NCI-H2107 treated with DMSO at 0.1 percent for 48 hours (cell line): ENCODE results near the gene ANG.
"Not testable (repeated sequence)": the region's sequence is repeated elsewhere in the genome, so short reads cannot be mapped to it uniquely, and the experiment has no call there.

Experiments
- DNase-seq: peaks from one replicate; lab custom pipeline; 2025; ENCODE audit not compliant: unreplicated experiment; lab: John Stamatoyannopoulos, UW

The ANG gene

GRCh38 chr14:20698018-20698329 is 9.4 kb downstream of the ANG start:
- no peak for DNase-seq

GRCh38 chr14:20698934-20699333 is 10.4 kb downstream of the ANG start:
- DNase-seq: no peak

GRCh38 chr14:20699931-20700330 is 11.4 kb downstream of the ANG start:
- DNase-seq: no peak

GRCh38 chr14:20700965-20701364 is 12.4 kb downstream of the ANG start:
- DNase-seq: not testable (repeated sequence)

GRCh38 chr14:20706657-20707355 is 18.2 kb downstream of the ANG start:
- DNase-seq: no peak

GRCh38 chr14:20707622-20708021 is 19.1 kb downstream of the ANG start:
- no peak for DNase-seq

GRCh38 chr14:20711261-20711660 is 22.7 kb downstream of the ANG start:
- DNase-seq: no peak

DNA sequence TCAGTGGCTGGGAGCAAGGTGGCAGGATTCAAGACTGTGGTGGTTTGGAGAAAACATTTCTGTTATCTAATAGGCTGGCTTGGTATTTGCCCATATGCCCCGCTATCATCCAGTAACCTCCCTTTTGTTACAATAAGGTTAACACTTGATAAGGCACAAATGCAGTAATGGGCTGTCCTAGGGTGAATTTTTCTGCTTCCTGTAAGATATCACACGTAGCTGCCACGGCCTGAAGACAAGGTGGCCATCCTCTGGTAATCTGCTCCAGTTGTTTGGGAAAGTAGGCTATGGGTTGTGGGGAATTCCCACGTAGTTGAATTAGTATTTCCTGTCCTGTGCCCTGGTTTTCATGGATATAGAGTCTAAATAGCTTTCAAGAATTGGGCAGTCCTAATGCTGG is 23.1 kb downstream of the ANG start:
- DNase-seq: no peak

DNA sequence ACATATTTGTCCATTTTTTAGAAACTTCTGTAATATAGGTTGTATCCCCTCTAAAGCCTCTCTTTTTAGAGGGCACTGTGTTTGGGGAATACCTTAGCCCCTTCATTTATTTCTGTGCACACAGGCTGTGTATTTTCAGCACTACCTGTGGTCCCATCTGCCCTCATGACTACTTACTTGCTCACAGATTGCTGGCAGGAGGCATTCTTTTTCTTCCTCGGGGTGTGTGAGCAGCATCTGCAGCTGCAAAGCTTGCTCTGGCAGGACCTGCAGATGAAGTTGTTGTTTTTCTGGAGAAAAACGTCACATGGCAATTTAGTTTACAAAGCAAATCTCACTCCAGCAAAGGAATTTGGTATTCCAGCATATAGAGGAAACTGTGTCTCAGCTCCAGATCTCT is 24.3 kb downstream of the ANG start:
- DNase-seq: no peak

- no peak for DNase-seq
Measured at GRCh38 chr14:20714593-20715250, 26.2 kb downstream of the ANG start.

- DNase-seq: no peak
Measured at GRCh38 chr14:20719777-20720176, 31.2 kb downstream of the ANG start.

DNA sequence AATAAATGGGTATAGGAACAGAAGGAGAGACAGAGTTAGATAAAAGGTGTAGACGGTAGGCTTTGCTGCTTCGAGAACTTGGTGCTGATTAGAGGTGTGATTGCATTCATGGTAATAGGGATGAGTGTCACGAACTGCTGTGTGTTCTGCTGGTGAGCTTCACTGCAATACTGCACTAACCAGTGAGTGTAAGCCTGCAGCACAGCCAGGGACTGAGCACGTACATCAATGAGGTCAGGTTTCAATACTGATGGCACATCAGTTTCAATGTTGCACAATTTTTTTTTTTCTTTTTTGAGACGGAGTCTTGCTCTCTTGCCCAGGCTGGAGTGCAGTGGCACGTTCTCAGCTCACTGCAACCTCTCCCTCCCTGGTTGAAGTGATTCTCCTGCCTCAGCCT is 32.2 kb downstream of the ANG start:
- DNase-seq: no peak

DNA sequence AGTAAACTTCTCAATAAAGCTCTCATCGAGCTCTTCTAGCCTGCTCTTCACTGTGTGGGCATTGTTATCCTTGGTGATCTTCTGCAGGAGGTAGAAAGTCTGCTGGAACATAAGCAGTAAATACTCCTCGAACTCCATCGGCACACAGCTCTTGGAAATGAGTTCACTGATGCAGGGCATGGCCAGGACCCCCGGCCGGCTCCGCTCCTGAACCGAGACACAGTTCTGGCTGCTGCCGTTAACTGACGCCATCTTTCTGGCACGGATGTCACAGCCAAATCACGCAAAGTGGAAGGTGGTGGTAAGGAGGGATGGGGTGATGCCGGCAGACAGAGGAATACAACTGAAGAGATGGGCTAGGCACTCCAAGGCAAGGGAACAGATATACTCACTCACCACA is 33.5 kb downstream of the ANG start:
- DNase-seq: no peak

GRCh38 chr14:20723488-20723887 is 34.9 kb downstream of the ANG start:
- no peak for DNase-seq

GRCh38 chr14:20726121-20726520 is 37.6 kb downstream of the ANG start:
- DNase-seq: not testable (repeated sequence)

DNA sequence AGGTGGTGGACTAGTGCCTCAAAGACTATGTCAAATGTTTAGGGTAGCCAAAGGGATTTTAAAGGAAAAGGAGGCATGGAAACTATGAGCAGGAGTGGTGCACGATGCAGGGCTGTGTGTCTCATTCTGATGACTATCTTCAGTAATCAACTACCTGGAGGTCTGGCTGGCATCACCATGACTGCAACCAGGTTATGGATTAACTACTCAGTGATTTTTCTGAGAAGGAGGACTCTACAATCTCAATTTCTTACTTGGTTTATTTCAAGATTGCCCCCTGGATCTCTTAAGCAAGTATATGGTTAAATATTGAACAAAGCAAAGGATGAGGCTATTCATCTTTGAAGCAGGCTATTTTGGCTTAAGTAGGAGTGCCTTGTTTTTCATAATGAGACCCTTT is 38.0 kb downstream of the ANG start:
- no peak for DNase-seq

GRCh38 chr14:20730891-20731290 is 42.3 kb downstream of the ANG start:
- DNase-seq: no peak

GRCh38 chr14:20732477-20732876 is 43.9 kb downstream of the ANG start:
- no peak for DNase-seq

DNA sequence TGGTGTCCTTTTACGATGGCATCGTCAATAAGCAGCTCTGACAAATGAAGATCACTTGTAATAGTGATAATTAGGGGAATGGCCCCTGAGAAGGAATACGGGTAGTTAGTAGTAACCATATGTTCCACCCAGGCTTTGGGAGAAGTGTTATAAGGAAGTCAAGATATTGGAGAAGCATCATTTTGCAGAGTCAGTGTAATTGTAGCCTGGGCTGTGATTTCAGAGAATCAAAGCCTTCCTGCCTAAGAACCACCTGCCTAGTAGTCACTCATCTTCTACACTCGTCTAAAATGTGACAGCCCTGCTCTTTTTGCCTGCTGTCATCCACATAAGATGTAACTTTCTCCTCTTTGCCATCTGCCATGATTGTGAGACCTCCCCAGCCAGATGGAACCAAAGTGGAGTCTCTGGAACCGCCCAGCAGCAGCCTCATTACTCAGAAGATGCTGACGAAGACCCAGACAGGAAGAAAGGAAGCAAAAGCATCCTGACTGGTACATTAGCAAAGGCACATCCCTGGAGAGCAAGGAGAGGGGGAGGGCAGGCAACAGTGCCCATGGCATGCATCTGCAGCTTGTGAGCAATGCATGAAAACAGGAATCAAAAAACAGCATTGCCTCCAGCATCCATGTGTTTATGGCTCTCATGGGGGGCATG is 44.5 kb downstream of the ANG start:
- DNase-seq: no peak

- no peak for DNase-seq
Measured at GRCh38 chr14:20733684-20734429, 45.3 kb downstream of the ANG start.

DNA sequence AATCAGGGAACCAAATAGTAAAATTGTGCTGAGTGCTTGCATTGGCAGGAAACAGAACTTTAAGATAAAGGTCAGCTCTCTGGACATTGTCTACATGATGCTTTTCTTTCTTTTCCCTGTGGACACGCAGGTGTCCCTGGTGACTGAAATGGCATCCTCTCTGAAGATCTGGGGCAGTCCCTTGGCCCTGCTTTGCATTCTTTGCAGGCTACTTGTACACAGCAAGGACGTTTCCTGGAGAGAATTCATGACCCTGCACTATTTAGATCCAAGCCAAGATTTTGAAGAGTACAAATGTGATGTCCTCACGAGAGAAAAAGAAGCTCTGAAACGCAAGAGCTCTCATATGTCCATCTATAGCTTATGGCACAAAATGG is 45.9 kb downstream of the ANG start:
- DNase-seq: no peak

DNA sequence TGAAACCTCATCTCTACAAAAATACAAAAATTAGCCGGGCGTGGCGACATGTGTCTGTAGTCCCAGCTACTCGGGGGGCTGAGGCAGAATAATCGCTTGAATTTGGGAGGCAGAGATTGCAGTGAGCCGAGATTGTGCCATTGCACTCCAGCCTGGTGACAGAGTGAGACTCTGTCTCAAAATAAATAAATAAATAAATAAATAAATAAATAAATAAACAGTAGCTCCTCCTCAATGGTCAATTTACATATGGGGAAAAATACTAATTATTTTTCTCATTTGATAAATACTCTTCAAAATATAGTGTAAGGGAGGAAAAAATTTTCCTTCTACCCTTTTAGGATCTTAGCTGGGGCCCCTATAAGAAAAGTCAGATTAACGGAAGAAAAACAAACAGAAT is 49.7 kb downstream of the ANG start:
- DNase-seq: not testable (repeated sequence)
